Activated CD4-positive, alpha-beta T cell treated with anti-CD3 and anti-CD28 coated beads, Interleukin-2, Interleukin-4, amounts not matched to agents 100 ng/mL and 50 ng/mL, durations not matched to agents 16 hours and 8 hours (primary cell): Measurements from ENCODE around the gene CELF2.
A peak's percentile ranks its signal among the peaks of the same experiment; 100 is the strongest.

Experiments
- DNase-seq: peaks from one replicate; pipeline ENCODE4 v3.0.0-alpha.2; 2020; ENCODE audit warnings: low spot score

The CELF2 gene

GRCh38 chr10:11201911-11202310 lies 184.2 kb downstream of the CELF2 start:
- DNase-seq = no peak

- no peak for DNase-seq
These were observed 186.8 kb downstream of the CELF2 start for GRCh38 chr10:11204351-11204942.

GRCh38 chr10:11205030-11205772 lies 187.5 kb downstream of the CELF2 start:
- DNase-seq = peak; percentile 51

GRCh38 chr10:11206676-11207559 lies 189.2 kb downstream of the CELF2 start:
- no peak for DNase-seq

- no peak for DNase-seq
These were observed 189.8 kb downstream of the CELF2 start for GRCh38 chr10:11207560-11207844.

- DNase-seq = no peak
These were observed 190.6 kb downstream of the CELF2 start for GRCh38 chr10:11208243-11208642.

GRCh38 chr10:11208908-11209829 lies 191.5 kb downstream of the CELF2 start:
- DNase-seq = peak; percentile 45

GRCh38 chr10:11209830-11210181 lies 192.1 kb downstream of the CELF2 start:
- DNase-seq = no peak

- no peak for DNase-seq
These were observed 192.7 kb downstream of the CELF2 start for GRCh38 chr10:11210211-11210922.

GRCh38 chr10:11212288-11213085 lies 194.8 kb downstream of the CELF2 start:
- no peak for DNase-seq

GRCh38 chr10:11213137-11213536 lies 195.5 kb downstream of the CELF2 start:
- DNase-seq = no peak

GRCh38 chr10:11214407-11214806 lies 196.7 kb downstream of the CELF2 start:
- no peak for DNase-seq

- DNase-seq = no peak
These were observed 197.8 kb downstream of the CELF2 start for GRCh38 chr10:11215471-11215870.

- no peak for DNase-seq
These were observed 199.8 kb downstream of the CELF2 start for GRCh38 chr10:11217521-11217920.

- DNase-seq = peak; percentile 38
These were observed 200.7 kb downstream of the CELF2 start for GRCh38 chr10:11218395-11218794.

- DNase-seq = no peak
These were observed 201.8 kb downstream of the CELF2 start for GRCh38 chr10:11219431-11219830.

- no peak for DNase-seq
These were observed 205.4 kb downstream of the CELF2 start for GRCh38 chr10:11223081-11223480.

- no peak for DNase-seq
These were observed 206.0 kb downstream of the CELF2 start for GRCh38 chr10:11223507-11224140.

GRCh38 chr10:11224321-11224720 lies 206.6 kb downstream of the CELF2 start:
- DNase-seq = no peak

GRCh38 chr10:11224792-11225416 lies 207.2 kb downstream of the CELF2 start:
- DNase-seq = no peak
